Stimulated activated effector memory CD8-positive, alpha-beta T cell treated with anti-CD3 and anti-CD28 coated beads, Interleukin-12 subunit alpha, Interleukin-12 subunit beta, amount 100 ng/mL, for 72 hours (primary cell): ENCODE measurements around the gene ERMARD.
"Not testable (repeated sequence)": the region's sequence is repeated elsewhere in the genome, so short reads cannot be mapped to it uniquely, and the experiment has no call there.

Source experiments
- ATAC-seq: fragments of 150-1000 bp; cut with Tn5 transposase; 2 replicates; pipeline ENCODE4 v1.10.0; 2021
- DNase-seq, 2 donors: peaks; one replicate each; pipeline ENCODE4 v3.0.0; 2021 to 2022; ENCODE audit warnings: low spot score in 2 of 2
- H3K27ac Mint-ChIP-seq: one replicate; pipeline ENCODE4 v1.8.0; 2022; ENCODE audit warnings: mild to moderate bottlenecking, mixed read lengths
- H3K36me3 Mint-ChIP-seq: one replicate; pipeline ENCODE4 v1.8.0; 2022; ENCODE audit warnings: mild to moderate bottlenecking, mixed read lengths
- H3K4me1 Mint-ChIP-seq: one replicate; pipeline ENCODE4 v1.8.0; 2022; ENCODE audit warnings: mixed read lengths
- H3K4me3 Mint-ChIP-seq: one replicate; pipeline ENCODE4 v1.8.0; 2022; ENCODE audit warnings: mild to moderate bottlenecking, mixed read lengths
- H3K9me3 Mint-ChIP-seq: one replicate; pipeline ENCODE4 v1.8.0; 2022; ENCODE audit warnings: mixed read lengths

ERMARD gene

DNA sequence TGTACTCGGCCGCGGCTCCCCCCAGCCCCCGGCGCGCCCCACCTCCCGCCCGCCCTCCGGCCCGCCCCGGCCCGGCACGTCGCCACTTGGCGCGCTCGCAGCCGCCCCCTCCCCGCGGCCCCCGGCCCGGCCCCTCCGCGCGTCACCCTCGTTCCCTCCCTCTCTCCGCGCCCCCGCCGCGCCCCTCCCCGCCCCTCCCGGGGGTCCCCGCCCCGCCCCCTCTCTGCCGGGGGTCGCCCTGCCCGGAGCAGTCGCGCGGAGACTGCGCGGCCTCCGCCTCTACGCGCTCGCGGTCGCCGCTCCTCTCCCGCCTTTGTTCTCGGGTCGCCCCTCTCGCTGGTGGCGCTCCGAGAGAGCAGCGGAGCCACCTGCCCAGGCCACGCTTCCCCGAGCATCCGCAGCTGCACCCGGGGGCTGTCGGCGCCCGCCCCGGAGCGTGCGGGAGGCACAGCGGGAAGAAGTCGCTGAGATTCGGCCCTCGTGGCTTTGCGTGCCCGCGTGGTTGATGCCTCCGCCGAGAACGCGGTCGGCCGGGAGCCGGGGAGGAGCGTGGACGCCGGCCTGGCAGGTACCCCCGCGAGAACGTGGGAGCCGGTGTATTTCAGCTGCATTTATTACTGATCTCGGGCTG lies 26.8 kb upstream of the ERMARD start, which contains the start of gene PHF10:
TSS of gene PHF10 (minus strand) at position 7 of the 631 bp plus-strand sequence. CDS start 569 bp downstream, outside the sequence.
- H3K27ac Mint-ChIP-seq, result peak within 1 kb of the TSS; percentile 85
- DNase-seq (peak in 1 of 2 donors; percentile 79), ATAC-seq (peak; percentile 69)
- H3K9me3 Mint-ChIP-seq, result no peaks in the 10 kb centered on the region
- H3K36me3 Mint-ChIP-seq, result peaks cover 32% of the 10 kb centered on the region
- peaks cover 28% of the 10 kb centered on the region for H3K4me1 Mint-ChIP-seq
- peak within 1 kb of the TSS; percentile 81 for H3K4me3 Mint-ChIP-seq

DNA sequence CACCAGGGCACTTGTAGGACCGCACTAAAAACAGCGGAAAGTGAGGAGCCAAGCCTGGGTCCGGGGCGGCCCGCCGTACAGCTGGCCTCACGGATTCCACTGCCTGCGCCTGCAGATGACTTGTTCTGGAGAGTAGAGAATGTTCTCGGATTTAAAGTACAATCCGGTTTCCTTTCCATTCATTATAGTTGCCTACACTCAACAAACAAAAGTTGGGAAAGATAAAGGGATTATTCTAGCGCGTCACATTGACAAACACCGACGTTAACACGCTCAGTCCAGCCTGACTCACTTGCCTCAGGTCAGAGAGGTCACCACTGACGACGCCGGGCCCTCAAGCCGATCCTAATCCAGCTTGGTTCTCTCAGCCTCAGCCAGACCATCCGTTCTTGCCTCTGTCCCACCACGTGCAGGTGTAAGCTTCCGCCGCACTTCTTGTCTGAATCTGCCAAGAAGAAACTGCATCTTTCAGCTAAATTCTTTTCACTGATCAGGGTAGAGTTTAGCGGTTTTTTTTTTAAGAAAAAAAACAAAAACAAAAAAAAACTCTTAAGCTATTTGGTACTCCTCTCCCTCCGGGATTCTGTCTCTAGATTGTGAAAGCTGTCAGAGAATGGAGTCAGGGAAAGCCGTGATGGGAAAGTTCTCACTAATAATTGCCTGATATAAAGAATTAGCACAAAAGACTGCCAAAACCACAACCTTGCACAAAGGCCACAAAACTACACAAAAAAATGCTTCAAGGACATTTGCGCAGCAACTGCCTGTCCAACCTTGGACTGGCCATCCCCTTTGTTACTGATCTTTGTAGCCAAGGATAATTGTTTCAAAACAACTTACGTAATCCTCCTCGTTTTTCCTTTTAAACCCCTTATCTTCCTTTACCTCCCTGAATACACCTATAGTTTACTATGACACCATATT lies 26.0 kb upstream of the ERMARD start:
- Mint-ChIP-seq H3K36me3 (peaks cover 24% of the 10 kb centered on the region), H3K27ac (peak overlapping the region; percentile 21)

DNA sequence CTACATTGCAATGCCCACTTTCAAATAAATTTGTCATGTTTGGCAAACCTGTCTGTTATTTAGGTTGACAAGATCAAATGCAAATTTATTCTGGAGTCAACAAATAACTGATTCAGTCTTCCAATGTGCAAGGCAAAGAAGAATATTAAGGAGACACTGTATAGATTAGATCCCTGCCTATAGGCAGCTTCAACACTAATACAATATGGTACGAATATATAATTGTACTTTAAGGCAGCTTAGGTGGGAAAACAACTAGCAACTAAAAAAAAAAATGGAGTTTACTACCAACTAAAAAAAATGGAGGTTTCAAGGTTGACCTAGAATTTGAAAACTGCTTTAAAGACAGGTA lies 25.4 kb upstream of the ERMARD start:
- Mint-ChIP-seq H3K4me1 (peaks cover 17% of the 10 kb centered on the region), H3K27ac (peak overlapping the region; percentile 7), H3K9me3 (no peaks in the 10 kb centered on the region), H3K4me3 (peak overlapping the region; percentile 57), H3K36me3 (peaks cover 20% of the 10 kb centered on the region)
- no peak for DNase-seq
- no peak for ATAC-seq

More for the DNA sequence above, 26.0 kb upstream of the ERMARD start:
- Mint-ChIP-seq H3K9me3 (no peaks in the 10 kb centered on the region), H3K4me3 (peak overlapping the region; percentile 57), H3K4me1 (peaks cover 21% of the 10 kb centered on the region)
- peak; percentile 19 for ATAC-seq
- no peak for DNase-seq

DNA sequence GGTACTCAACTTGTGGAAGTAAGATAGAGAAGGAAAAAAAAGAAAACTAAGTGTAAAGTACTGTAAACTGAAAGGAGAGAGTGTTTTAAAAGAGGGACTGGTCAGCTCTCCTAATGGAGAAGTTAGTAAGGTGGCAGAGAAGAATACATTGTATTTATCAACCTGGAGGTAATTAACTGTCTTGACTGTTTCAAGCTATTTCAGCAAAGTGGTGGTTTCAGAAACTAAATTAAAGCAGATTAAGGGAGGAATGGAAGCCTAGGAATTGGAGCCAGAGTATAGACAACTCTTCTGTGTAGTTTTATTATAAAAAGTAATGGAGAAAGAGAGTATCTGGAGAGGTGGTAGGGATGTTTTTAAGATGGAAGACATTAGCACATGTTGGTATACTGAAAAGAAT lies 24.5 kb upstream of the ERMARD start:
- Mint-ChIP-seq H3K4me1 (peaks cover 17% of the 10 kb centered on the region), H3K4me3 (no peak overlapping the region), H3K36me3 (peaks cover 20% of the 10 kb centered on the region), H3K9me3 (no peaks in the 10 kb centered on the region), H3K27ac (no peak overlapping the region)
- ATAC-seq (no peak), DNase-seq (no peak)

DNA sequence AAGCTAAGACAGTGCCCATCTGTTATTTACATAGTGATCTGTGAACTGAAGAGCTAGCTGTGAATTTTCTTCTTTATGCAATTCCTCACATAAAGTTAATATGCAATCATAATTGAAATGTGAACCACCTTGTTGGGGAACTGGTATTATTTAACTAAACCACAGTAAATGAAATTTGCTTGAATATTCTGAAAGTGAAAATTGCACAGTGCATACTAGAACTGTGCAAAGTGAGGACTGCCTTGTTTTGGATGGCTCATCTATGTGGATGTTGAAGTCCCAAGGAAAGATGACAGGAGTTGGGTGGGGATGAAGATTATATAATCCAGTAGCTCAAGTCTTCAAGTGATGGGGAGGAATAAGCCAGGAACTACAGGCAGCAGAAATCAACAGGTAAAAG lies 21.5 kb upstream of the ERMARD start:
- peaks cover 12% of the 10 kb centered on the region for H3K4me1 Mint-ChIP-seq
- H3K9me3 Mint-ChIP-seq, result no peaks in the 10 kb centered on the region
- peaks cover 7% of the 10 kb centered on the region for H3K36me3 Mint-ChIP-seq
- no peak for ATAC-seq
- DNase-seq, result no peak
- H3K4me3 Mint-ChIP-seq, result no peak overlapping the region
- H3K27ac Mint-ChIP-seq, result no peak overlapping the region

DNA sequence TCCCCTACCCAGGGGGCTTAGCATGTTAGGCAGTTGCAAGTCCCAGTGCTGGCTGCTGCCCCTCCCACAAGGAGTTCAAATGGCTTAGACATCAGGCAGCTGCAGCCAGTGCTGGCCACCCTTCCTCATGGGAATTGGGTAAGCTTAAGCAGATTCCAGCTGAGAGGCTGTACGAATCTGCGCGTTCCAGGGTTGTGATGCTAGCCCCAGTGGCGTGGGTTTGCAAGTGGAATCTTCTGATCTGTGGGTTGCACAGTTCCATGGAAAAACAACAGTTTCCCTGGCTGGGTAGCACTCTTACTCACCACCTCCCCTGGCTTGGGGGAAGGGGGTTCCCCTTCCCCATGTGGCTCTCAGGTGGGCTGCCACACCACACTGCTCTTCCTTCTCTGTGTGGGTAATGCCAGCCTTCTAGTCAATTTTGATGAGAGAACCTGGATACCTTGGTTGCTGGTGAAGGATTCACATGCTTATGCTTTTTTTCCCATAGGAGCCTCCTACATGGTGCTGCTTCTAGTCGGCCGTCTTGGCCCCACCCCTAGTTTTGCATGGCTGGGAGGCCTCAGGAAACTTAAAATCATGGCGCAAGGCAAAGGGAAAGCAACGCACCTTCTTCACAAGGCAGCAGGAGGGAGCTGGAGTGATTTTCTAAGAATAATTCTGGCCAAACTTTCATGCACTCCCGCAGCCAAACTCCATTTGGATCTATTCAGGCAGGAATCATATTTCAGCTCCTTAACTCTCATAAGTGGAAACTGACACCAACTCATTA lies 13.0 kb upstream of the ERMARD start:
- ATAC-seq (no peak), DNase-seq (no peak)
- no peak overlapping the region for H3K4me3 Mint-ChIP-seq
- H3K27ac Mint-ChIP-seq, result no peak overlapping the region
- no peaks in the 10 kb centered on the region for H3K36me3 Mint-ChIP-seq
- H3K9me3 Mint-ChIP-seq, result no peaks in the 10 kb centered on the region
- H3K4me1 Mint-ChIP-seq, result no peaks in the 10 kb centered on the region

DNA sequence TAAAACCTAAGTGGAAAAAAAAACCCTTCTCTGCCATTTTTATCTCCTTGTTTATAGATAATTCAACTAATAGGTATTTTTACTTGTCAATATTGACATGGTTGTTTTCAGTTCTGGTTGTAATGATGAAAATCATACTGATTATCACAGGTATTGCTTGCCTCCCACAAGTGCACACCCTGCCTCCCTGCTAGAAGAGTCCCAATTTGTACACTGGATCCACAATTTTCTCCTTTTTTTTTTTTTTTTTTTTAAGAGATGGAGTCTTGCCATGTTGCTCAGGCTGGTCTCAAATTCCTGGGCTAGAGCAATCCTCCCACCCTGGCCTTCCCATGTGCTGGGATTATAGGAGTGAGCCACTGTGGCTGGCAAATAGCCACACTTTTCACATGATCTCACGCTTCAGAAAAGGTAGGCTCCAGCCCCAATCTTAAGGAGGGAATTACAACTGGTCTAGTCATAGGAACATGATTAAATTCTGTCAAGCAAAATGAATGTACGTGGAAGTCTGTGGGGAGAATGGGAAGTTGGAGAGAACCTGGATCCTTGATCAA lies 12.4 kb upstream of the ERMARD start:
- ATAC-seq, result no peak

DNA sequence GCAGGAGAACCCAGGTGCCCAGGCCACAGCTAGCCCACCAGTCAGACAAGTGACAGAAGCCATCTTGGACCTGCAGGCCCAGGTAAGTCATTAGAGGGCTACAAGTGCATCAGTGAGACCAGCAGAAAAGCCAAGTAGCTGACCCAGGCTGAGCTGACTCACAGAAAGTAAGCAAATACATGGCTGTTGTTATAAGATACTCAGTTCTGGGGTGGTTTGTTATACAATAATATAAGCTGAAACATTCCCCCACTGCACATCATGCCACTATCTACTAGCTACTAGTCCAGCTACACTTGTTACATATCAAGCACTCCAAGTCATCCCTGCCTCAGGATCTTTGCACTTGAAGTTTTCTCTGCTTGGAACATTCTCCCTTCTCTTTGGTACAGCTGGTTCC lies 10.1 kb upstream of the ERMARD start:
- Mint-ChIP-seq H3K9me3 (no peaks in the 10 kb centered on the region), H3K36me3 (no peaks in the 10 kb centered on the region), H3K27ac (no peak overlapping the region), H3K4me1 (no peaks in the 10 kb centered on the region), H3K4me3 (no peak overlapping the region)
- no peak for ATAC-seq
- no peak for DNase-seq

More for the DNA sequence above, 12.4 kb upstream of the ERMARD start:
- no peaks in the 10 kb centered on the region for H3K9me3 Mint-ChIP-seq
- no peak overlapping the region for H3K27ac Mint-ChIP-seq
- H3K36me3 Mint-ChIP-seq, result no peaks in the 10 kb centered on the region
- no peak overlapping the region for H3K4me3 Mint-ChIP-seq
- DNase-seq, result no peak
- no peaks in the 10 kb centered on the region for H3K4me1 Mint-ChIP-seq

DNA sequence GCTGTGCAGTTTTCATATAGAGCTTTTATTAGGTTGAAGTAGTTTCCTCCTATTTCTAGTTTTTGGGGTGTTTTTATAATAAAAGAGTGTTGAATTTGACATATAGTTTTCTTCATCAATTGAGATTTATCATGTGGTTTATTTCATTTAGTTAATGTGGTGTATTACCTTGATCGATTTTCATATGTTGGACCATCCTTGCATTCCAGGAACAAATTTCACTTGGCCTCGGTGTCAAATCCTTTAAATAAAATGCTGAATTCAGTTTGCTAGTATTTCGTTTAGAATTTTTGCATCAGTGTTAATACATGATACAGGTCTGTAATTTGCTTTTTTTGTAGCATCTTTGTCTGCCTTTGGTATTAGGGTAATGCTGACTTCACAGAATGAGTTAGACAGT lies 6.0 kb upstream of the ERMARD start:
- ATAC-seq (no peak), DNase-seq (no peak)
- Mint-ChIP-seq H3K27ac (no peak overlapping the region), H3K4me1 (peaks cover 7% of the 10 kb centered on the region), H3K9me3 (no peaks in the 10 kb centered on the region), H3K36me3 (peaks cover 6% of the 10 kb centered on the region), H3K4me3 (no peak overlapping the region)

DNA sequence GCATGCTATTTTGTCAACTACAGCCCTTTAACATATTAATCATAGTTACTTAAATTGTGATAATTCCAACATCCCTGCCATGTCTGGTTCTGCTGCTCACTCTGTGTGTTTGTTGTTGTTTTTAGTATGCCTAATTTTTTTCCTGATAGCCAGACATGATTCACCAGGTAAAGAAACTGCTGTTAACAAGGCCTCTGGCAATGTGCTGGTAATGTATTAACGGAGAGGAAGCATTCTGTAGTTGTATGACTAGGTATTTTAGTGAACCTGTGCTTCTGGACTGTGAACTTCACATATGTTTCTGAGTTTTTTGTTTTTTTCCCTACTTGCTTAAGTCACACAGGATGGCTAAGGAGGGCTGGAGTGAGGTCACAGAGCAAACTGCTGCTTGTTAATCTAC lies 4.9 kb upstream of the ERMARD start:
- Mint-ChIP-seq H3K9me3 (no peaks in the 10 kb centered on the region), H3K4me1 (peaks cover 7% of the 10 kb centered on the region), H3K36me3 (peaks cover 15% of the 10 kb centered on the region), H3K4me3 (no peak overlapping the region), H3K27ac (no peak overlapping the region)
- no peak for ATAC-seq
- DNase-seq, result no peak

DNA sequence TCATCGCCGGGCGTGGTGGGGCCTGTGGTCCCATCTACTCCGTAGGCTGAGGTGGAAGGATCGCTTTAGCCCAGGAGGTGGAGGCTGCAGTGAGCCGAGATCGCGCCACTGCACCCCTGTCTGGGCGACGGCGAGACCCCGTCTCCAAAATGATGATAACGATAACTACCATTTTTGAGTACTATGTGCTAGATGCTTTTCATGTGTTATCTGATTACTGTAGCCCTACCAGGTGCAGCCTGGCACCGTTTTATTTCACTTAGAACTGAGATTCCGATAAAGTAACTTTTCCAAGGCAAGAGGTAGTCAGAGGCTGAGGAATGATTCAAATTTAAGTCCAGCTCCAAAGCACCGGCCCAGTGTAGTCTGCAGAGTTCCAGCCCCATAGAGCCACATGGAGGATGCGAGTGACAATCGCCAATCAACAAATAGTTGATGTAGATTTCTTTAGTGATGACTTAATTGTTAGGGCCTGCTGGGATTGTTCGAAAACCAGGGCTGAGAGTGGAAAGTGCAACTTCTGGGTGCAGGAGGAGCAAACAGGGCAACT lies 727 bp downstream of the ERMARD start:
- peaks cover 23% of the 10 kb centered on the region for H3K4me1 Mint-ChIP-seq
- H3K9me3 Mint-ChIP-seq, result no peaks in the 10 kb centered on the region
- no peak for DNase-seq
- peak overlapping the region; percentile 93 for H3K4me3 Mint-ChIP-seq
- ATAC-seq, result no peak
- H3K27ac Mint-ChIP-seq, result peak overlapping the region; percentile 99
- H3K36me3 Mint-ChIP-seq, result peaks cover 32% of the 10 kb centered on the region

DNA sequence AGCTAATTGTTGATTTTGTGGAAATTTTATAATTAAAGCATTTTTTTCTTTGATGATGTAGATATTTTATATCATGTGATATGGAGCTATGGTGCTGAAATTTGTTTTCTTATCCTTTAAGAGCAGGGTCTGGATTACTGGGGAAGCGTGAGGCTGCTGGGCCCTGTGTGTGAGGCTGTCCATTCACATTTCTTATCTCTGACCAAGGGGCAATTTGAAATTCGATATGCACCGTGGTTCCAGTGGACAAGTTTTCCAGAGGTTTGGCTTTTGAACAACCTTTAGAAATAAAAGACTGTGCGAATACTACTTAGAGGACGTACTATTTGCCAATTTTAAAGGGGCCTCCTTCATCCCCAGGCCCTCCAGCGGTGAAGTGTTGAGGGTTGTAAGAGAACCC lies 3.7 kb downstream of the ERMARD start:
- no peak for ATAC-seq
- no peaks in the 10 kb centered on the region for H3K9me3 Mint-ChIP-seq
- no peak for DNase-seq
- H3K4me1 Mint-ChIP-seq, result peaks cover 18% of the 10 kb centered on the region
- peaks cover 52% of the 10 kb centered on the region for H3K36me3 Mint-ChIP-seq
- no peak overlapping the region for H3K4me3 Mint-ChIP-seq
- peak overlapping the region; percentile 27 for H3K27ac Mint-ChIP-seq

DNA sequence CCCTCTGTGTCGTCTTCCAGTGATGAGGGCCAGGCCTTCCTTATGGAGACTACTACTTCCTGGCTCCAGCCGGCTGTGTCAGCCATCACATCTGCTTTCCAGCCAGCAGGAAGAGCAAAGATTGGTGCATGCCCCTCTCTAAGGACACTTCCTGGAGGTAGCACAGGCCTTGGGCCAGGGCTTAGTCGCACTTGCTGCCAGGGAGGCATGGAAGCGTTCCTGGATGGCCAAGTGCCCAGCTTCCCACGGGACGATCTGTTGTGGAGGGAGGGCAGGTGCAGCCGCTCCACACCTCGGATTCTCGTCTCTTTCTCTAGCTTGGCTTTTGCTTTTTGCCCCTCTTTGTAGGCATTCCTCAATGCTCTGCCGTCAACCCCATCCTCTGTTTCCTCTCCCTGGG lies 11.9 kb downstream of the ERMARD start:
- H3K4me3 Mint-ChIP-seq, result no peak overlapping the region
- peaks cover 89% of the 10 kb centered on the region for H3K36me3 Mint-ChIP-seq
- H3K9me3 Mint-ChIP-seq, result no peaks in the 10 kb centered on the region
- DNase-seq (no peak), ATAC-seq (no peak)
- H3K4me1 Mint-ChIP-seq, result peaks cover 7% of the 10 kb centered on the region
- peak overlapping the region; percentile 82 for H3K27ac Mint-ChIP-seq

DNA sequence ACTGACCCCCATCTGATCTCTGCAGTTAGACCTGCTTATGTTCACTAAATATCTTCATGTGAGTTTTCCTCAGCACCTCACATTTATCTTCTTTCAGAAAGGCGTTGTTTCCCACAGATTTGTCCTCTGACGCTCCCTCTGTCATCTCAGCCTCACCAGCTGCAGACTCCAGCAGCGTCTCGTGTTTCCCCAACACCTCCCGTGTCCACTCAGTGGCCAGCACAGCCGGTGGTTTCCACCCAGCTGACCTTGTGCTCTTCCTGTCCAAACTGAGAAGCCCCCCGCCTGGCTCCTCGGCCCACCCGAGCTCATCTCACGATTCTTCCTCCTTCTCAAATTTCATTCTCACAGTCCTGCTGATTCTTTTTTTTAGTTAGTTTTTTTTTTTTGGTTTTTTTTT lies 12.5 kb downstream of the ERMARD start:
- no peak for DNase-seq
- ATAC-seq, result no peak
- Mint-ChIP-seq H3K9me3 (no peaks in the 10 kb centered on the region), H3K4me1 (peaks cover 7% of the 10 kb centered on the region), H3K36me3 (peaks cover 91% of the 10 kb centered on the region), H3K4me3 (no peak overlapping the region), H3K27ac (peak overlapping the region; percentile 82)

DNA sequence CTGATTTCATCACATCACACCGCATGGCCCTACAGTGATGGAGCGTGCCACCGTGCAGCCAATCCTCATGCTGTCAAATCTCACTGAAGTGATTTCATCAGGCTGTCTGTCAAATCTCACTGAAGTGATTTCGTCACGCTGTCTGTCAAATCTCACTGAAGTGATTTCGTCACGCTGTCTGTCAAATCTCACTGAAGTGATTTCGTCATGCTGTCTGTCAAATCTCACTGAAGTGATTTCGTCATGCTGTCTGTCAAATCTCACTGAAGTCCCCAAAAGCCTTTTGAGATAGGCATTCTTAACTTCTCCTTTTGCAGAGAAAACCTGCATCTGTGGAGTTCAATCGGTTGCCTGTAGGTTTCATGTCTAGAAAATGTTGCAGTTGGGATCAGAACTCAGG lies 14.4 kb downstream of the ERMARD start:
- H3K27ac Mint-ChIP-seq, H3K9me3 Mint-ChIP-seq, H3K4me1 Mint-ChIP-seq, DNase-seq, H3K4me3 Mint-ChIP-seq, ATAC-seq: not testable (repeated sequence)
- H3K36me3 Mint-ChIP-seq, result peaks cover 91% of the 10 kb centered on the region
